NCI-H2196 (cell line): ENCODE data around the gene MED13L.

Experiments used
- DNase-seq: peaks from one replicate; lab custom pipeline; 2025; ENCODE audit not compliant: unreplicated experiment; lab: John Stamatoyannopoulos, UW

MED13L gene

GRCh38 chr12:115949675-115950074 lies 327.8 kb downstream of the MED13L start:
- DNase-seq: no peak

GRCh38 chr12:115947696-115948062 lies 329.8 kb downstream of the MED13L start:
- no peak for DNase-seq

GRCh38 chr12:115946867-115947695 lies 330.4 kb downstream of the MED13L start:
- no peak for DNase-seq

GRCh38 chr12:115946092-115946491 lies 331.4 kb downstream of the MED13L start:
- DNase-seq: no peak

- no peak for DNase-seq
Measured at GRCh38 chr12:115945491-115945885, 332.0 kb downstream of the MED13L start.

GRCh38 chr12:115944837-115945490 lies 332.5 kb downstream of the MED13L start:
- DNase-seq: no peak

GRCh38 chr12:115944392-115944742 lies 333.1 kb downstream of the MED13L start:
- DNase-seq: no peak

GRCh38 chr12:115943630-115944391 lies 333.7 kb downstream of the MED13L start:
- DNase-seq: no peak

GRCh38 chr12:115943310-115943629 lies 334.2 kb downstream of the MED13L start:
- DNase-seq: no peak

GRCh38 chr12:115942346-115942745 lies 335.1 kb downstream of the MED13L start:
- DNase-seq: no peak

- no peak for DNase-seq
Measured at GRCh38 chr12:115941362-115941761, 336.1 kb downstream of the MED13L start.

- DNase-seq: no peak
Measured at GRCh38 chr12:115938794-115939377, 338.6 kb downstream of the MED13L start.

GRCh38 chr12:115936997-115937916 lies 340.2 kb downstream of the MED13L start:
- no peak for DNase-seq

- no peak for DNase-seq
Measured at GRCh38 chr12:115934877-115935276, 342.6 kb downstream of the MED13L start.

- DNase-seq: no peak
Measured at GRCh38 chr12:115934046-115934445, 343.4 kb downstream of the MED13L start.

GRCh38 chr12:115932066-115932465 lies 345.4 kb downstream of the MED13L start:
- no peak for DNase-seq

- DNase-seq: no peak
Measured at GRCh38 chr12:115930336-115930735, 347.2 kb downstream of the MED13L start.

GRCh38 chr12:115926037-115926670 lies 351.3 kb downstream of the MED13L start:
- DNase-seq: no peak

- DNase-seq: no peak
Measured at GRCh38 chr12:115923851-115924250, 353.6 kb downstream of the MED13L start.

- peak; percentile 26 for DNase-seq
Measured at GRCh38 chr12:115922952-115923564, 354.4 kb downstream of the MED13L start.
